NCI-H1436 treated with DMSO at 0.1 percent for 48 hours (cell line): Measurements from ENCODE around the gene TGM4.

ENCODE experiments used
- DNase-seq: peaks from one replicate; lab custom pipeline; 2025; lab: John Stamatoyannopoulos, UW

Gene TGM4

GRCh38 chr3:44880284-44880683 lies 5.9 kb downstream of the TGM4 start:
- no peak for DNase-seq

GRCh38 chr3:44883213-44883955 lies 9.0 kb downstream of the TGM4 start:
- DNase-seq: no peak

- no peak for DNase-seq
These were observed 9.6 kb downstream of the TGM4 start for GRCh38 chr3:44883999-44884431.

GRCh38 chr3:44885618-44886017 lies 11.2 kb downstream of the TGM4 start:
- no peak for DNase-seq

- DNase-seq: no peak
These were observed 12.2 kb downstream of the TGM4 start for GRCh38 chr3:44886561-44886960.

GRCh38 chr3:44887101-44887500 lies 12.7 kb downstream of the TGM4 start:
- DNase-seq: no peak

- DNase-seq: no peak
These were observed 15.8 kb downstream of the TGM4 start for GRCh38 chr3:44890258-44890657.

GRCh38 chr3:44890852-44891251 lies 16.4 kb downstream of the TGM4 start:
- DNase-seq: no peak

GRCh38 chr3:44892689-44893088 lies 18.3 kb downstream of the TGM4 start:
- no peak for DNase-seq

GRCh38 chr3:44893097-44893496 lies 18.7 kb downstream of the TGM4 start:
- no peak for DNase-seq

- DNase-seq: no peak
These were observed 20.1 kb downstream of the TGM4 start for GRCh38 chr3:44894485-44894884.

- DNase-seq: no peak
These were observed 22.0 kb downstream of the TGM4 start for GRCh38 chr3:44896440-44896839.

- no peak for DNase-seq
These were observed 25.4 kb downstream of the TGM4 start for GRCh38 chr3:44899683-44900367.

GRCh38 chr3:44902628-44903027 lies 28.2 kb downstream of the TGM4 start:
- DNase-seq: no peak

- no peak for DNase-seq
These were observed 28.9 kb downstream of the TGM4 start for GRCh38 chr3:44903314-44903713.

- no peak for DNase-seq
These were observed 29.3 kb downstream of the TGM4 start for GRCh38 chr3:44903751-44904150.

GRCh38 chr3:44905446-44906157 lies 31.2 kb downstream of the TGM4 start:
- no peak for DNase-seq

GRCh38 chr3:44906997-44907396 lies 32.6 kb downstream of the TGM4 start:
- DNase-seq: no peak

- no peak for DNase-seq
These were observed 33.2 kb downstream of the TGM4 start for GRCh38 chr3:44907612-44908011.

GRCh38 chr3:44909063-44909462 lies 34.7 kb downstream of the TGM4 start:
- DNase-seq: no peak

GRCh38 chr3:44910693-44911092 lies 36.3 kb downstream of the TGM4 start:
- no peak for DNase-seq

GRCh38 chr3:44913868-44914468 lies 39.6 kb downstream of the TGM4 start:
- peak; percentile 0 for DNase-seq

- no peak for DNase-seq
These were observed 40.5 kb downstream of the TGM4 start for GRCh38 chr3:44914936-44915335.
